Smooth muscle cell (in vitro differentiated cells): ENCODE data around the gene CTNND1. TPM values are rescaled to one million over a fixed set of nuclear protein-coding genes. Genes with fewer than 3 reads are reported as not detected.

Experiments
- DNase-seq: peaks from one replicate; lab custom pipeline; 2025; ENCODE audit not compliant: unreplicated experiment; lab: John Stamatoyannopoulos, UW
- H2AFZ ChIP-seq: fragments of 200-600 bp; sonication (generic); 2 replicates; pipeline ENCODE4 v1.6.0; 2016; ENCODE audit warnings: antibody characterized with exemption, low read depth, mild to moderate bottlenecking
- H3F3A ChIP-seq: fragments of 200-600 bp; sonication (generic); 2 replicates; pipeline ENCODE4 v1.6.0; 2017; ENCODE audit warnings: antibody characterized with exemption, low read depth
- H3K27ac ChIP-seq: fragments of 200-600 bp; sonication (generic); 2 replicates; pipeline ENCODE4 v1.5.1; 2016; ENCODE audit warnings: low read depth, mild to moderate bottlenecking
- H3K27me3 ChIP-seq: fragments of 200-600 bp; sonication (generic); 2 replicates; pipeline ENCODE4 v1.6.1; 2016; ENCODE audit warnings: low read depth, mild to moderate bottlenecking
- H3K36me3 ChIP-seq: fragments of 200-600 bp; sonication (generic); 2 replicates; pipeline ENCODE4 v1.5.1; 2016; ENCODE audit warnings: low read depth
- H3K4me1 ChIP-seq: fragments of 200-600 bp; sonication (generic); 2 replicates; pipeline ENCODE4 v1.5.1; 2016; ENCODE audit warnings: low read depth
- H3K4me2 ChIP-seq: fragments of 200-600 bp; sonication (generic); 2 replicates; pipeline ENCODE4 v1.6.0; 2016; ENCODE audit warnings: mild to moderate bottlenecking
- H3K4me3 ChIP-seq: fragments of 200-600 bp; sonication (generic); 2 replicates; pipeline ENCODE4 v1.5.1; 2016; ENCODE audit warnings: mild to moderate bottlenecking
- H3K79me2 ChIP-seq: fragments of 200-600 bp; sonication (generic); 2 replicates; pipeline ENCODE4 v1.6.0; 2016; ENCODE audit warnings: low read depth, mild to moderate bottlenecking
- H3K9ac ChIP-seq: fragments of 200-600 bp; sonication (generic); 2 replicates; pipeline ENCODE4 v1.6.0; 2016; ENCODE audit warnings: low read depth
- H3K9me3 ChIP-seq: fragments of 200-600 bp; sonication (generic); replicated peaks from 2 replicates; pipeline ENCODE4 v1.5.1; 2016; ENCODE audit warnings: low read depth
- H4K20me1 ChIP-seq: fragments of 200-600 bp; sonication (generic); 2 replicates; pipeline ENCODE4 v1.6.0; 2016; ENCODE audit warnings: low read depth
- WGBS: methylation state at CpG from one replicate; pipeline ENCODE4 v1.1.7; 2016; ENCODE audit warnings: low lambda C conversion rate; 5-methylcytosine and 5-hydroxymethylcytosine counted together
- polyA plus RNA-seq: library from polyadenylated mRNA; unstranded; fragments of >200 nt; fragmentation: Nextera tagmentation; extraction: Ambion mirVana; gene quantifications from 2 replicates; pipeline ENCODE4 v1.2.1, GENCODE V29; 2016
- total RNA-seq: library from RNA; depleted of rRNA; stranded (reverse); fragments of >200 nt; gene quantifications from 2 replicates; pipeline ENCODE4 v1.2.3, GENCODE V29; 2014
- TF ChIP-seq, protein P1 (sequence below): fragments of 200-600 bp; sonication (generic); IDR thresholded peaks from 2 replicates; pipeline ENCODE4 v1.5.1; 2017; ENCODE audit warnings: borderline replicate concordance, mild to moderate bottlenecking, antibody characterized with exemption; ENCODE audit not compliant: insufficient read depth, poor library complexity, severe bottlenecking

Gene CTNND1
- total and polyA plus RNA-seq, 2 experiments from 2014 or later = 66.0 to 135 TPM

DNA sequence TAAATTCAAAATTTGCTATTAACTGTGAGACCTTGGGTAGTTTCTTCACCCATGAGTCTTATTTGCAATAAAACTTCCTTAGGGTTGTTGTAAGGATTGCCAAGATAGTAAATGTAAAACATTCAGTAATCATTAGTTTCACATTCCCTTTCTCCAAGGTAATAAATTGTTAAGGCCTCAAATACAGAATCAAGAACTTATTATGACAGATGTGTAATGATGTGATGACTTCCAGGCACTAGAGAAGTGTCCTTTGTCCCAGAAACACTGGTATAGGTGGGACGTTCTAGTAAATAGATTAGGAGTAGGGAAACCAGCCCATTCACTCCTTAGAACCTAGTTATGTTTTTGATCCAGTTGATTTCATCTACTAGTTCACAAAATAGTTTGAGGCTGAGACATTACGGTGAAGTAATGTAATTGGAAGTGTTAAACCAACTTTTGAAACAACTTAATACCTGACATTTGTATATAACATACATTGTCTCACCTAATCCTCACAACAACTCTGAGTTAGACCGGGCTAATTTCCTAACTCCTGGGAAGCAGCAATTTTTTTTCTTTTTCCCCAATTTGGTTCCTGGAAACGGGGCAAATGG lies 25.5 kb downstream of the CTNND1 start:
- H3K9ac ChIP-seq = no peak overlapping the region
- peak overlapping the region; percentile 79 for H3K27ac ChIP-seq
- H2AFZ ChIP-seq = no peak overlapping the region
- no peak overlapping the region for H3K4me3 ChIP-seq
- H4K20me1 ChIP-seq = peaks cover 100% of the 10 kb centered on the region
- no peaks in the 10 kb centered on the region for H3K36me3 ChIP-seq
- H3K9me3 ChIP-seq = no peaks in the 10 kb centered on the region
- DNase-seq = no peak
- H3K27me3 ChIP-seq = no peaks in the 10 kb centered on the region
- H3K79me2 ChIP-seq = peaks cover 100% of the 10 kb centered on the region
- peak overlapping the region; percentile 66 for H3K4me2 ChIP-seq
- WGBS = 86% methylated on average over 4 of the region's 4 CpGs
- TF ChIP-seq, protein P1, sequence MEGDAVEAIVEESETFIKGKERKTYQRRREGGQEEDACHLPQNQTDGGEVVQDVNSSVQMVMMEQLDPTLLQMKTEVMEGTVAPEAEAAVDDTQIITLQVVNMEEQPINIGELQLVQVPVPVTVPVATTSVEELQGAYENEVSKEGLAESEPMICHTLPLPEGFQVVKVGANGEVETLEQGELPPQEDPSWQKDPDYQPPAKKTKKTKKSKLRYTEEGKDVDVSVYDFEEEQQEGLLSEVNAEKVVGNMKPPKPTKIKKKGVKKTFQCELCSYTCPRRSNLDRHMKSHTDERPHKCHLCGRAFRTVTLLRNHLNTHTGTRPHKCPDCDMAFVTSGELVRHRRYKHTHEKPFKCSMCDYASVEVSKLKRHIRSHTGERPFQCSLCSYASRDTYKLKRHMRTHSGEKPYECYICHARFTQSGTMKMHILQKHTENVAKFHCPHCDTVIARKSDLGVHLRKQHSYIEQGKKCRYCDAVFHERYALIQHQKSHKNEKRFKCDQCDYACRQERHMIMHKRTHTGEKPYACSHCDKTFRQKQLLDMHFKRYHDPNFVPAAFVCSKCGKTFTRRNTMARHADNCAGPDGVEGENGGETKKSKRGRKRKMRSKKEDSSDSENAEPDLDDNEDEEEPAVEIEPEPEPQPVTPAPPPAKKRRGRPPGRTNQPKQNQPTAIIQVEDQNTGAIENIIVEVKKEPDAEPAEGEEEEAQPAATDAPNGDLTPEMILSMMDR = no peak
- peaks cover 7% of the 10 kb centered on the region for H3F3A ChIP-seq
- H3K4me1 ChIP-seq = peaks cover 42% of the 10 kb centered on the region

DNA sequence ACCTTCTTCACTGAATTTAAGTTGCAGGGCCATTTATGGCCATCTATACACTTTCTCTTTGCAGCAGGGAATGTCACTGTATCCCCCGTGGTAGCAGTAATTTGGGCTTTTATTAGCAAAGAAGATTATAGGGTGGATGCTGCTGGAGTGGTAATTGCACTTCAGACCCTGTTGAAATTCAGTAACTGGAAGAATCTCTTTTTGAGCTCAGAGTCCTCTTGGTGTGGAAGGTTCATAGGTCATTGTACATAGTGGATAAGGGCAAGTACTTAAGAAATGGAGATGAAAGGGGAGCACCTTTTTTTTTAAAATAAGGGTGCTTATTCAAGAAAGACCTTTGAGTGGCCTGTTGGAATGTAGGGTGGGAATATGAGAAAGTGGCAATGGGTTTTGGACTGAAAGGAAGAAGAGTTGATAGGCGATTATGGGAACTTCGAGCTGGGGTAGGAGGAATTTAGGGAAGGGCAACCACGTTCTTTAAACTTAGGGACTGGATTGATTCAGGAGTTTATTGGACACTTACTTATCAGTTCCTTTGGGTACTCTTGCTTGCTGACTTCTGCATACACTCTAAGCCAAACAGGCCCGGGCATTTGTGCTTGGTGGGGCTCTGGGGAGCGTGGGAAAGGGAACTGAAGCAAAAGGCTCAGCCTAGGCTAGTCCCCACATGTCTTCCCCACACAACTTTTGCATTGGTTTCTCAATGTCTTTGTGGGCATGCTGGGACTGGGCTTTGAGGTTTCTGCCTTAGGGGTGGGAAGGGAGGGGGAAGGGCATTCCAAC lies 26.5 kb downstream of the CTNND1 start:
- WGBS = 41% methylated on average over 6 of the region's 6 CpGs
- no peak overlapping the region for H3K4me3 ChIP-seq
- no peak overlapping the region for H2AFZ ChIP-seq
- peak overlapping the region; percentile 40 for H3K9ac ChIP-seq
- TF ChIP-seq, protein P1 = no peak
- peaks cover 100% of the 10 kb centered on the region for H3K79me2 ChIP-seq
- H3K4me2 ChIP-seq = peak overlapping the region; percentile 66
- peaks cover 100% of the 10 kb centered on the region for H4K20me1 ChIP-seq
- no peak for DNase-seq
- H3F3A ChIP-seq = peaks cover 15% of the 10 kb centered on the region
- no peaks in the 10 kb centered on the region for H3K9me3 ChIP-seq
- no peaks in the 10 kb centered on the region for H3K27me3 ChIP-seq
- H3K4me1 ChIP-seq = peaks cover 39% of the 10 kb centered on the region
- H3K27ac ChIP-seq = peak overlapping the region; percentile 79
- no peaks in the 10 kb centered on the region for H3K36me3 ChIP-seq

- Histone ChIP-seq H3K9me3 (no peaks in the 10 kb centered on the region), H3K4me2 (peak overlapping the region; percentile 66), H3K9ac (no peak overlapping the region), H3K27me3 (no peaks in the 10 kb centered on the region), H2AFZ (no peak overlapping the region), H3K79me2 (peaks cover 100% of the 10 kb centered on the region), H3K4me3 (no peak overlapping the region), H3K4me1 (peaks cover 39% of the 10 kb centered on the region), H3K36me3 (no peaks in the 10 kb centered on the region), H3F3A (peaks cover 18% of the 10 kb centered on the region), H3K27ac (peak overlapping the region; percentile 79), H4K20me1 (peaks cover 100% of the 10 kb centered on the region)
- DNase-seq = no peak
- TF ChIP-seq, protein P1 = no peak
These were observed 27.1 kb downstream of the CTNND1 start for GRCh38 chr11:57788703-57789088.
